Esophagus squamous epithelium (tissue), 5 donors: ENCODE results near the gene PYGO1. TPM values are rescaled to one million over a fixed set of nuclear protein-coding genes. Genes with fewer than 3 reads are reported as not detected.
"Not testable (repeated sequence)": the region's sequence is repeated elsewhere in the genome, so short reads cannot be mapped to it uniquely, and the experiment has no call there.

ENCODE experiments used
- DNase-seq: peaks from one replicate; lab custom pipeline; 2025; lab: John Stamatoyannopoulos, UW
- H3K27ac ChIP-seq, 4 donors: fragments of 200-600 bp; sonication (generic); one replicate each; pipeline ENCODE4 v1.5.1; 2016 to 2019; ENCODE audit warnings: mild to moderate bottlenecking in 1 of 4
- H3K27me3 ChIP-seq, 4 donors: fragments of 200-600 bp; sonication (generic); 1 replicate in 3 of 4; 2 replicates in 1 of 4; pipeline versions ENCODE4 v1.5.1 to v1.6.0; 2017 to 2021; ENCODE audit warnings: antibody characterized with exemption in 1 of 4
- H3K36me3 ChIP-seq, 3 donors: fragments of 200-600 bp; sonication (generic); one replicate each; pipeline ENCODE4 v1.5.1; 2016 to 2019
- H3K4me1 ChIP-seq, 3 donors: fragments of 200-600 bp; sonication (generic); one replicate each; pipeline ENCODE4 v1.5.1; 2017 to 2019
- H3K4me3 ChIP-seq, 4 donors: fragments of 200-600 bp; sonication (generic); 1 replicate in 3 of 4; 2 replicates in 1 of 4; pipeline ENCODE4 v1.5.1; 2016 to 2019; ENCODE audit warnings: mild to moderate bottlenecking in 2 of 4, moderate library complexity in 1 of 4
- H3K9me3 ChIP-seq, 3 donors: fragments of 200-600 bp; sonication (generic); one replicate each; pipeline ENCODE4 v1.5.1; 2016 to 2019
- POLR2A ChIP-seq, 4 donors: fragments of 450-650 bp; IDR thresholded peaks; one replicate each; pipeline ENCODE4 v1.6.1; 2017; ENCODE audit warnings: antibody characterized with exemption in 4 of 4, mild to moderate bottlenecking in 4 of 4, moderate library complexity in 3 of 4
- WGBS, 2 donors: methylation state at CpG; one replicate each; pipeline ENCODE4 v1.1.5; 2018; 5-methylcytosine and 5-hydroxymethylcytosine counted together
- intact Hi-C: fragments of 100-400 bp; cut with DNase I; formaldehyde crosslinking; loops from one replicate; pipeline ENCODE4 v1.15.0; 2022
- total RNA-seq, 4 donors: library from RNA; depleted of rRNA; stranded (reverse); fragments of >200 nt; gene quantifications; one replicate each; pipeline ENCODE4 v1.1.0, GENCODE V29; 2016
- TF ChIP-seq, protein P1 (sequence below), 6 experiments: fragments of 450-650 bp in 4 of 6; fragments of 200-600 bp in 2 of 6; sonication (generic) in 2 of 6; IDR thresholded peaks; one replicate each; pipeline ENCODE4 v1.5.1; 2016 to 2019; ENCODE audit warnings: antibody characterized with exemption in 6 of 6, mild to moderate bottlenecking in 4 of 6, moderate library complexity in 4 of 6
- donor health status: DM: yes; HTN: yes; CAD: no.

Gene PYGO1
- total RNA-seq, 4 donors from 2014 or later, result 1.3 to 5.1 (median 1.8) TPM

DNA sequence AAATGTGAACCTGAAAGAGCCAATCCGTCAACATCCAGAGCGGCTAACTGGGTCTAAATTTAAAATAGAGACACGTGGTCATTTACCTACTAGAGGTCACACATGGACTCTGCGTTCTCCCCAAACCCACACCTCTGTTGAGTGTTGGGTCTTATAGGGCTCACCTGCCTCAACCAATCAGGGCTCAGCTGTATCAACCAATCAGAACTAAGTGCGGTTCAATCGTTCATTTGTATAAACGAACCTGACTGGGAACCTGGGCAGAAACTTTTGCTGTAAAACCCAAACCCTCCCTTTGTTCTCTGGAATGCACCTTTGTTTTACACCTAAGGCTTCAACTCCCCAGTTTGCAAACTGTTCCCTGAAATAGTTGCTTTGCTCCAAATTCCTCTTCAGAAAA, 89.0 kb downstream of the PYGO1 start:
- Histone ChIP-seq H3K27ac (no peak overlapping the region), H3K4me3 (no peak overlapping the region), H3K36me3 (no peaks in the 10 kb centered on the region), H3K27me3 (no peaks in the 10 kb centered on the region), H3K4me1 (peaks cover 5 to 14% (median 6%) of the 10 kb centered on the region in 3 donors), H3K9me3 (no peaks in the 10 kb centered on the region)
- intact Hi-C loops, result no loop called here
- 76 to 89% methylated on average over 6 to 7 of the region's 7 CpGs for whole genome bisulfite sequencing, 2 donors
- no peak for DNase-seq
- no peak for TF ChIP-seq POLR2A (IDR thresholded peaks at IDR 0.05)
- TF ChIP-seq, protein P1, sequence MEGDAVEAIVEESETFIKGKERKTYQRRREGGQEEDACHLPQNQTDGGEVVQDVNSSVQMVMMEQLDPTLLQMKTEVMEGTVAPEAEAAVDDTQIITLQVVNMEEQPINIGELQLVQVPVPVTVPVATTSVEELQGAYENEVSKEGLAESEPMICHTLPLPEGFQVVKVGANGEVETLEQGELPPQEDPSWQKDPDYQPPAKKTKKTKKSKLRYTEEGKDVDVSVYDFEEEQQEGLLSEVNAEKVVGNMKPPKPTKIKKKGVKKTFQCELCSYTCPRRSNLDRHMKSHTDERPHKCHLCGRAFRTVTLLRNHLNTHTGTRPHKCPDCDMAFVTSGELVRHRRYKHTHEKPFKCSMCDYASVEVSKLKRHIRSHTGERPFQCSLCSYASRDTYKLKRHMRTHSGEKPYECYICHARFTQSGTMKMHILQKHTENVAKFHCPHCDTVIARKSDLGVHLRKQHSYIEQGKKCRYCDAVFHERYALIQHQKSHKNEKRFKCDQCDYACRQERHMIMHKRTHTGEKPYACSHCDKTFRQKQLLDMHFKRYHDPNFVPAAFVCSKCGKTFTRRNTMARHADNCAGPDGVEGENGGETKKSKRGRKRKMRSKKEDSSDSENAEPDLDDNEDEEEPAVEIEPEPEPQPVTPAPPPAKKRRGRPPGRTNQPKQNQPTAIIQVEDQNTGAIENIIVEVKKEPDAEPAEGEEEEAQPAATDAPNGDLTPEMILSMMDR (IDR thresholded peaks at IDR 0.05), result no peak

DNA sequence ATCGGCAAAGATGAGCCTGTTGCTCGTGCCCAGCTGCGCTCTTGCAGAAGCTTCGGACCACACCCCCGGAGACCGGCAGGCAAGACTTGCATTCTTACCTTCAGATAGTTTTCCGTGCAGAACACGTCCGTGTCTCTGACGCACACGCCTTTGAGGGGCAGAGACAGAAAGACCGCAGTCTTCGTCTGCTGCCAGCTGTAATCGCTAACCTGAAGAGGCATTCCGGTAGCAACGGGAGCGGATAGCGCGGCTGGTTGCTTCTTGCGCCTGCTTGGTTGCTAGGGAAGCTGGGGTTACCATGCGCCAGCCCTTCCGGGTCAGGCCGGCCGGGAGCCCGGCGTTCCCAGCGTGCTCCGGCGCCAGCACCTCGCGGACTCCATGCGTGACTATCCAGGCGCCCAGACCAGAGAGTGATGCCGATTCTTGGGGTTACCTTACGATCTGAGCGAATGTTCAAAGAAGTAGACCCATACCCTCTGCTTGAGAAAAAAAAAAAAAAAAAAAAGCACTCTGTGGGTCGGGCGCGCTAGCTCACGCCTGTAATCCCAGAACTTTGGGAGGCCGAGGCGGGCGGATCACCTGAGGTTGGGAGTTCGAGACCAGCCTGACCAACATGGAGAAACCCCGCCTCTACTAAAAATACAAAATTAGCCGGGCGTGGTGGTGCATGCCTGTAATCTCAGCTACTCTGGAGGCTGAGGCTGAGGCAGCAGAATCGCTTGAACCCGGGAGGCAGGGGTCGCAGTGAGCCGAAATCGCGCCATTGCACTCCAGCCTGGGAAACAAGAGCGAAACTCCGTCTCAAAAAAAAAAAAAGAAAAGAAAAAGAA, 89.8 kb downstream of the PYGO1 start:
- 7 to 21% methylated on average over 27 to 31 of the region's 55 CpGs for WGBS, 2 donors
- H3K9me3 ChIP-seq, H3K27me3 ChIP-seq, intact Hi-C loops, H3K36me3 ChIP-seq: not testable (repeated sequence)
- Histone ChIP-seq H3K27ac (peak overlapping the region in 3 of 4 donors; percentile 0 to 64 (median 52)), H3K4me1 (peaks cover 5 to 14% (median 6%) of the 10 kb centered on the region in 3 donors), H3K4me3 (peak overlapping the region; percentile 37 to 71 (median 66))
- peak; percentile 7 for DNase-seq

DNA sequence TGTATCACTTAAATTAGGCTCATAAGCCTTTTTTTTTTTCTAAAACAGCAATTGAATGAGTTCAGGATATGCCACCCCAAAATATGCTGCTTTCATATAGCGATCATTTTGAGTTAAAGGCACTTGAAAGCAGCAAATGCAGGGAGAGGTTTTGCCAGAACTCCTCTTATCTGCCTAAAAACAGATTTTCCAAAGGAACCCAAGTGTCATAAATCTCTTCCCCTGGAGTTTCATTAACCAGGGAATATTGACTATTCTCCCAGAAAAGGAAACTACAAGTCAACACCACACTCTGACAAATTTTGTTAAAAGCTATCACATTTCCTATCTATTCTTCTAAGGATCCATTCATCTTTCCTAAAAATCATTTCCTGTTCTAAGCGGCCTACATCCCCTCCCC, 91.4 kb downstream of the PYGO1 start:
- peaks cover 5 to 14% (median 6%) of the 10 kb centered on the region in 3 donors for H3K4me1 ChIP-seq
- no peaks in the 10 kb centered on the region for H3K36me3 ChIP-seq
- DNase-seq, result no peak
- 74 to 82% methylated on average over 2 of the region's 2 CpGs for WGBS, 2 donors
- no peaks in the 10 kb centered on the region for H3K9me3 ChIP-seq
- intact Hi-C loops, result no loop called here
- TF ChIP-seq, protein P1 (IDR thresholded peaks at IDR 0.05), result no peak
- TF ChIP-seq POLR2A (IDR thresholded peaks at IDR 0.05), result no peak
- H3K27ac ChIP-seq, result no peak overlapping the region
- no peak overlapping the region for H3K4me3 ChIP-seq
- no peaks in the 10 kb centered on the region for H3K27me3 ChIP-seq

DNA sequence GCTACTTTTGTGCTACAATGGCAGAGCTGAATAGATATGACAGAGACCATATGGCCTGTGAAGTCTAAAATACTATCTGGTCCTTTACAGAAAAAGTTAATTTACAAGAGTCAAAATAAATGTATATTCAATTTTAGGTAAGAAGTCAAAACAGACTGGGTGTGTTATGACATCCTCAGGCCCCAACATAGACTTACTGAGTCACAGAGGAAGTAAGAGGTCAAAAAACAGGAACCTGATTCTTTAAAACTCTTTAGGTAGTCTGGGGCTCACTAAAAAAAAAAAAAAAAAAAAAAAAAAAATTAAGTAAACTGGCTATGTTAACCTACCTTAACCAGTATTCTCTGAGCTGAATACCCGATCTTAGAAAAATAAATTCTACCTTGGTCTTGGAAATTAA, 93.2 kb downstream of the PYGO1 start:
- H3K9me3 ChIP-seq, result no peaks in the 10 kb centered on the region
- peaks cover 0 to 3% (median 0%) of the 10 kb centered on the region in 3 donors for H3K36me3 ChIP-seq
- no peak overlapping the region for H3K27ac ChIP-seq
- H3K27me3 ChIP-seq, result no peaks in the 10 kb centered on the region
- no peak overlapping the region for H3K4me3 ChIP-seq
- intact Hi-C loops, result no loop called here
- TF ChIP-seq, protein P1 (IDR thresholded peaks at IDR 0.05), result no peak
- TF ChIP-seq POLR2A (IDR thresholded peaks at IDR 0.05), result no peak
- H3K4me1 ChIP-seq, result peaks cover 5 to 14% (median 6%) of the 10 kb centered on the region in 3 donors
- no peak for DNase-seq
- 75 to 100% methylated on average over 1 of the region's 1 CpG for WGBS, 2 donors

DNA sequence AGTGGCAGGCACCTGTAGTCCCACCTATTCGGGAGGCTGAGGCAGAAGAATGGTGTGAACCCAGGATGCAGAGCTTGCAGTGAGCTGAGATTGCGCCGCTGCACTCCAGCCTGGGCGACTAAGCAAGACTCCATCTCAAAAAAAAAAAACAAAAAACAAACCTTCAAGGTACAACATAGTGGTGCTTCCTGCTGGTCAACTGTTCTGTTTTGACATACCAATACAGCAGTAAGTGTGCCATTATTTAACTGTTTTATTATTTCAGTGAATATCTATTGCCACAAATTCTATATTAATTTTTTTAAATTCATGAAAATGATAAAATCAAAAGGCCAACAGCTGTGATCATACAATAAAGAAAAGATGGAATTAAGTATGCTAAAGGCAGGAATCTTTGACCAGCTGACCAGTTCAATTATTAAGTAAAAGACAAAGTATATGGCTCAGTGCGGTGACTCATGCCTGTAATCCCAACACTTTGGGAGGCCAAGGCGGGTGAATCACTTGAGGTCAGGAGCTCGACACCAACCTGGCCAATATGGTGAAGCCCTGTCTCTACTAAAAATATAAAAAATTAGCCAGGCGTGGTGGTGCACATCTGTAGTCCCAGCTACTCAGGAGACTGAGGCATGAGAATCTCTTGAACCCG, 99.1 kb downstream of the PYGO1 start:
- H3K27ac ChIP-seq, H3K4me3 ChIP-seq, H3K9me3 ChIP-seq, intact Hi-C loops, DNase-seq, H3K27me3 ChIP-seq, H3K4me1 ChIP-seq: not testable (repeated sequence)
- 85 to 90% methylated on average over 9 of the region's 9 CpGs for WGBS, 2 donors
- H3K36me3 ChIP-seq, result peaks cover 0 to 35% (median 0%) of the 10 kb centered on the region in 3 donors

Other genes starting within 250 kb of the PYGO1 start
- gene CCPG1, start 180.0 kb downstream of the PYGO1 start, total RNA-seq, result 10 to 100 TPM in 2 of 4 donors, 1 to 10 TPM in 2; 6.9 to 24.2 (median 15.4) TPM
- gene PIERCE2, start 179.8 kb downstream of the PYGO1 start, total RNA-seq, result 1 to 10 TPM in 1 of 4 donors, not detected in 3; 3.2 TPM
- 1 to 10 TPM in 1 of 4 donors, under 1 TPM in 1, not detected in 2; 0.21 to 1.7 TPM for gene DNAAF4, start 80.1 kb downstream of the PYGO1 start, total RNA-seq
- 1 to 10 TPM in 1 of 4 donors, under 1 TPM in 3; 0.04 to 1.3 (median 0.15) TPM for gene PRTG, start 154.8 kb upstream of the PYGO1 start, total RNA-seq